ENCODE measurements around the gene LUC7L. TPM values are rescaled to one million over a fixed set of nuclear protein-coding genes. Genes with fewer than 3 reads are reported as not detected.

LUC7L gene
- total and polyA plus RNA-seq, 2 of the 8 experiments (the other 6 are each of a cell fraction or from before 2014, with no cell fraction given), result 49.7 to 129 TPM

GRCh38 chr16:270381-271255 lies 41.4 kb upstream of the LUC7L start (continued):
- no peak for TF ChIP-seq RFX5 (IDR thresholded peaks at IDR 0.05; ENCODE audit: borderline replicate concordance, low read depth, low read length)
- no peak for TF ChIP-seq JUN (IDR thresholded peaks at IDR 0.05; ENCODE audit: low read depth, low read length)
